Left renal pelvis (tissue), 4 donors: ENCODE results near the gene ARSD. TPM values are rescaled to one million over a fixed set of nuclear protein-coding genes. Genes with fewer than 3 reads are reported as not detected.
"Not testable (repeated sequence)": the region's sequence is repeated elsewhere in the genome, so short reads cannot be mapped to it uniquely, and the experiment has no call there.

Experiments used
- DNase-seq, 4 donors: peaks; one replicate each; pipeline ENCODE4 v3.0.0-alpha.2; 2013; ENCODE audit warnings: low read depth in 4 of 4, low spot score in 3 of 4
- polyA plus RNA-seq, 4 donors: library from polyadenylated mRNA; unstranded; fragments of 120-200 nt; gene quantifications; one replicate each; pipeline ENCODE4 v1.2.1, GENCODE V29; 2013; ENCODE audit not compliant: insufficient read length in 4 of 4

ARSD gene, protein sequence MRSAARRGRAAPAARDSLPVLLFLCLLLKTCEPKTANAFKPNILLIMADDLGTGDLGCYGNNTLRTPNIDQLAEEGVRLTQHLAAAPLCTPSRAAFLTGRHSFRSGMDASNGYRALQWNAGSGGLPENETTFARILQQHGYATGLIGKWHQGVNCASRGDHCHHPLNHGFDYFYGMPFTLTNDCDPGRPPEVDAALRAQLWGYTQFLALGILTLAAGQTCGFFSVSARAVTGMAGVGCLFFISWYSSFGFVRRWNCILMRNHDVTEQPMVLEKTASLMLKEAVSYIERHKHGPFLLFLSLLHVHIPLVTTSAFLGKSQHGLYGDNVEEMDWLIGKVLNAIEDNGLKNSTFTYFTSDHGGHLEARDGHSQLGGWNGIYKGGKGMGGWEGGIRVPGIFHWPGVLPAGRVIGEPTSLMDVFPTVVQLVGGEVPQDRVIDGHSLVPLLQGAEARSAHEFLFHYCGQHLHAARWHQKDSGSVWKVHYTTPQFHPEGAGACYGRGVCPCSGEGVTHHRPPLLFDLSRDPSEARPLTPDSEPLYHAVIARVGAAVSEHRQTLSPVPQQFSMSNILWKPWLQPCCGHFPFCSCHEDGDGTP
- polyA plus RNA-seq: 10 to 100 TPM; 11.7 to 58.7 (median 51.8) TPM

DNA sequence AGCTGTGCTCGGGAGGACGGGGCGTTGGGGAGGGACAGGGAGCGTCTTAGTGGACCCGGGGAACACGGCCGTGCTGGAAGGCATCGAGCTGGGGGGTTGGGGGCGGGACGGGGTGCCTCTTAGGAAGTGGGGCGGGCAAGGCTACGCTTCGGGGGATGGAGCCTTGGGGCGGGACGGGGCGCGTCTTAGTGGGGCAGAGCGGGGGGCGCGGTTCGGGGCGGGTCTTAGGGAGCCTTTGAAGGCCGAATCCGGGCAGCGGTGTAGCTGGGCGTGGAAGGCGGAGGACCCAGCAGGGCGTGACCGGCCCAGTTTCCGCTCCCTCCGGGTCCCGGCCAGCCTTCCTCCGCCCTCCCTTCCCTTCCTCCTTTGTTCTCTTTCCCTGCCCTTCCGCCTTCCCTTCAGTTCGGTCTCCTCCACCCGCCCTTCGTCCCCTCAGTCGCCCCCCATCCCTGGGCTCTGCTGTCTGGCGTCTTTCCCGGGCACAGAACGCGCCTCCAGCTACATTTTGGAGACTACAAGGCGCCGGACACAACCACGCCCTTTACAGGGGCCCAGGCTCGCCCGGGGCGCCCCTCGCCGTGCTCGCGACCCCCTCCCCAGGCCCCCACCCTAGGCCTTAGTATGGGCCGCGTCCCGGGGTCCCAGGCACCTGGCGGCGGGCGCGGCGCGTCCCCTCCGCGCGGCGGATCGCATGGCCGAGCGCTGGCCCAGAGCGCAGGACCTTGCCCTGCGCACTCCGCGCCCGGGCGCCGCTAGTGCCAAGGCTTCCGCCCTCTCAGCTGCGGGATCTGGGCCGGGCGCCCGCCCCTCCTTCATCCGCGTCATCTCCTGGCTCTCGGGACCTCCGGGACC is at the start of gene ARSD:
Gene ARSD, minus strand, starts transcription at position 757 of the 852 bp plus-strand sequence. Its CDS starts 64 bp downstream, at position 693.
- DNase-seq: peak; percentile 64 to 79 (median 70)

GRCh38 chrX:2978639-2979038 is 49.5 kb upstream of the ARSD start:
- DNase-seq: not testable (repeated sequence)

DNA sequence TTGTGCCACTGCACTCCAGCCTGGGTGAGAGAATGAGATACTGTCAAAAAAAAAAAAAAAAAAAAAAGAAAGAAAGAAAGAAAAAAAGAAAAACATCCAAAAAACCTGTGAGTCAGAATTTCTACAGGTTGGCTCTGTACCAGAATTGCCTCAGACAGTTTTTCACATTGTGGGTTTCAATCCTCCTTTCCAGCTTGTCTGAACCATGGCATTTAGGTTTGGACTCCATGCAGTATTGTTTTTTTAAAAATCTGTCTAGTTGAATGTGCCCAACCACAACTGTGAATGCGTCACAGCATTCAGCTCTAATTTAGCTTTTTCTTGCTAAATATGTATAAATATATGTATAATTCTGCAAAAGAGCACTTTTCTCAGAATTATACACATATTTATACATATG is 45.8 kb upstream of the ARSD start:
- no peak for DNase-seq

GRCh38 chrX:2972391-2972790 is 43.3 kb upstream of the ARSD start:
- no peak for DNase-seq

- DNase-seq: no peak
These were observed 39.9 kb upstream of the ARSD start for GRCh38 chrX:2969021-2969420.

DNA sequence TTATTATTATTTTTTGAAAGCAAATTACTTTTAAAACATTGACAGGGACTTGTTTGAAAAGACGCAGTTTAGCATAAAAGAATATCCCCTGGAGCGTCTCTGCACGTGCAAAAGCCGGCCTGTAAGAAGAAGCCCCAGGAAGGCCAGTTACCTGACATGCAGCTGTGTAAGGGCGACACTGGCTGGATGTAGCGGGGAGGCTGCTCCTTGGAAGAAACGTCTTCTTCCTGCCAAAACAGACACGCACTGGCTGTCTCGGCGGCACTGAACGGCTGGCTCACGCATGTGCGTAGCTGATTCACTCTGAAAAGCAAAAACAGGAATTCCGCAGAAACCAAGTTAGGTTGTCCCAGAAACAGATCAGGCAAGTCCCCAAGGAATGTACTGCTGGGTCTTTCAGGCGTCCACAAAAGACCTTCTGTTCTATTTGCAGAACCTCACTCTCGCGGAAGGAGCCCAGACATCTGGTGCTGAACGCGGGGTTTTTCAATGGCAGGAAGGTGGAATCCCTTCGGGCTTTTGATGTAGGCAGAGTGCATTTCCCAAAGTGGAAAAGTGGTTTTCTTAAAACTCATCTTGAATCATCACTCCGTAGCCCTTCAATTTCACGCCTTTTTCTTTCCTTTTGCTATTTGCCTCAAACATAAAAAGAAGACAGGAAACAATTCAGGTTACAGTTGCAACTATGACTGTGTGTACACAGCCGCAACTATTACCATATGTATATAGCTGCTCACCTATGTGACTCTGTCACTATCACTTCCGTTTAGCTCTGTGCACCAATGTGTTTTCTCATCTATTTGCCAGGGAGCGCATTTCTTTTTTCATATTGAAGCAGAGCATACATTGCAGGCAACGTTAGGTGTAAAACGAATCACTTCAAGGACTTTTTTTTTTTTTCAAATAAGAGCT is 39.1 kb upstream of the ARSD start:
- DNase-seq: no peak

- DNase-seq: no peak
These were observed 38.4 kb upstream of the ARSD start for GRCh38 chrX:2967584-2967983.

DNA sequence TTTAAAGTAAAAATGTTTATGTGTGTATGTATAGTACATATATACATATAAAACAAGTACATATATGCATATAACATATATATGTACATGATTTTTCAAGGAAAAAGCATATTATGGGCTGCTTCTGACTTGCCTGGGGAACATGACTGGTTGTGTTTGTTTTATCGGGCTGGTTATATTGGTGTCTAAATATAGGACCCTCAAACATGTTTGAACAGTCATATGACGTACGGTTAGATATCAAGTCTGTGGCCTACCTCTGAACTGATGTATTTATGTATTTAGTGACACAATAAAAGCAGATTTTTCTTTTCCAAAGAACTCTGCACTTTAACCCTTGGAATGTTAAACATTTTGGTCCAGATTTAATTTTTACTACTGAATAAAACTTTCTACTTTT is 37.9 kb upstream of the ARSD start:
- no peak for DNase-seq

DNA sequence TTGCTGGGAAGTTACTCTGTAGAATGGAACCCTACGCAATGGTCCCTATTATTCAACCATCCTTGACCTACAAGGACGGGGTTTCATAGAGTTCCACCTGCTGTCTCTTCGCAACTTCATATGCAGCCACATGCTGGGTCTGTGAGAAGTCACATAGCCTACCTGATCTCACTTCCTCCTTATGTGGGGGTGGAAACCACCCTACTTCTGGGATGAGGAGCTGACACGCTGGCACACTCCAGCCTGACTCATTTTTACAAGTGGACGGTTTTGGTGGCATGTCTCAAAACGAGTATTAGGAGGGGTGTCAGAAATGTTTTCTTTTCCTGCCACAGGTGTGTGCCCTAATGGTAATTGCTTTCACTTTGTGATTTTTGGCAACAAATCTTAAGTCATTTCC is 36.8 kb upstream of the ARSD start:
- no peak for DNase-seq

GRCh38 chrX:2963992-2964794 is 35.1 kb upstream of the ARSD start:
- DNase-seq: peak in 1 of 4 donors; percentile 37

GRCh38 chrX:2963449-2963848 is 34.3 kb upstream of the ARSD start:
- DNase-seq: not testable (repeated sequence)

GRCh38 chrX:2962381-2962780 is 33.2 kb upstream of the ARSD start:
- no peak for DNase-seq

- no peak for DNase-seq
These were observed 31.8 kb upstream of the ARSD start for GRCh38 chrX:2960861-2961515.

DNA sequence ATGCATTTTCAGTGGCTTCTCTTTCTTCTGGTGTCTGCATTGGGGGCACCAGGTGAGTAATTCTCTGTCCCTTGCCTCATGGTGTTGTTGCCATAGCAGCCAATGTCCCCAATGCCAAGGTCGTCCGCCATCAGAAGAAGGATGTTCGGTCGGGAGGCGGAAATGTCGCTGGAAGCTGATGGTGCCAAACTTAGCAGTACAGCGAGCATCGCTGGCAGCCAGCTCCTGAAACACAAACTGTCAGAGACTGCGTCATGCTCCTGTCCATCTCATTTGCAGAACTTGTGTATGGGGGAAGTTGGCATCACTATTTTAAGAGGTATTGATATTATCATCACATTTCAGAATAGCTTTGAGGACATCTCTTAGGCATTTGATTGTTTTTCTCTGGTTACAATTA is 29.1 kb upstream of the ARSD start:
- no peak for DNase-seq

- DNase-seq: no peak
These were observed 26.7 kb upstream of the ARSD start for GRCh38 chrX:2955838-2956237.

GRCh38 chrX:2955281-2955680 is 26.1 kb upstream of the ARSD start:
- DNase-seq: no peak

- no peak for DNase-seq
These were observed 25.4 kb upstream of the ARSD start for GRCh38 chrX:2954541-2954940.

- DNase-seq: not testable (repeated sequence)
These were observed 8.8 kb upstream of the ARSD start for GRCh38 chrX:2937942-2938341.
